HepG2 (cell line): ENCODE data around the gene NID1. TPM values are rescaled to one million over a fixed set of nuclear protein-coding genes. Genes with fewer than 3 reads are reported as not detected.
A peak's percentile ranks its signal among the peaks of the same experiment; 100 is the strongest.

Source experiments
- ISL2 ChIP-seq: sonication (generic); formaldehyde crosslinking; IDR thresholded peaks from 2 replicates; pipeline ENCODE4 v1.5.0; 2020; ENCODE audit warnings: missing genetic modification reagents
- KDM2A ChIP-seq: sonication (generic); formaldehyde crosslinking; IDR thresholded peaks from 2 replicates; pipeline ENCODE4 v1.4.0; 2020; ENCODE audit warnings: low read depth, missing genetic modification reagents, borderline replicate concordance
- MED8 ChIP-seq: sonication (generic); formaldehyde crosslinking; IDR thresholded peaks from 2 replicates; pipeline ENCODE4 v1.8.1; 2023; ENCODE audit warnings: mild to moderate bottlenecking, missing genetic modification reagents; ENCODE audit not compliant: insufficient replicate concordance
- ZNF329 ChIP-seq: sonication (generic); formaldehyde crosslinking; IDR thresholded peaks from 2 replicates; pipeline ENCODE4 v1.9.0; 2021; ENCODE audit warnings: low read depth, mild to moderate bottlenecking, missing genetic modification reagents
- ZNF350 ChIP-seq: sonication (generic); formaldehyde crosslinking; IDR thresholded peaks from 2 replicates; pipeline ENCODE4 v1.4.0; 2020; ENCODE audit warnings: mild to moderate bottlenecking, low read depth, missing genetic modification reagents, borderline replicate concordance
- ZNF7 ChIP-seq: IDR thresholded peaks from 2 replicates; pipeline ENCODE4 v1.6.1; 2016; ENCODE audit warnings: missing biosample characterization, missing genetic modification reagents
- polyA plus RNA-seq, 8 experiments: library from polyadenylated mRNA; depleted of rRNA in 3 of 8; stranded (reverse) in 7 of 8; unstranded in 1 of 8; fragments of >200 nt; fragmentation: Illumina TruSeq in 4 of 8; extraction: Trizol in 4 of 8; gene quantifications; 2 replicates each; pipeline versions ENCODE4 v1.2.1 to v1.2.3, GENCODE V29; 2011 to 2016; ENCODE audit warnings: low read depth in 4 of 8, missing spikeins in 1 of 8, mixed read lengths in 1 of 8; ENCODE audit not compliant: insufficient read depth in 1 of 8
- total RNA-seq, 5 experiments: library from RNA; depleted of rRNA; stranded (reverse); fragments of >200 nt; fragmentation: Illumina TruSeq; extraction: Trizol; gene quantifications; 2 replicates each; pipeline ENCODE4 v1.2.3, GENCODE V29; 2016; ENCODE audit warnings: low read depth in 1 of 5
- TF ChIP-seq, protein P1 (sequence below): sonication (generic); formaldehyde crosslinking; IDR thresholded peaks from 2 replicates; pipeline ENCODE4 v1.5.0; 2020; ENCODE audit warnings: mild to moderate bottlenecking, missing genetic modification reagents, borderline replicate concordance
- TF ChIP-seq, protein P2 (sequence below): sonication (generic); formaldehyde crosslinking; IDR thresholded peaks from 2 replicates; pipeline ENCODE4 v1.4.0; 2020; ENCODE audit warnings: missing genetic modification reagents
- TF ChIP-seq, protein P3 (sequence below): sonication (generic); formaldehyde crosslinking; IDR thresholded peaks from 2 replicates; pipeline ENCODE4 v1.4.0; 2020; ENCODE audit warnings: mild to moderate bottlenecking, missing genetic modification reagents
- TF ChIP-seq, protein P4 (sequence below): sonication (generic); formaldehyde crosslinking; conservative IDR thresholded peaks from 2 replicates; pipeline ENCODE4 v1.4.0; 2020; ENCODE audit warnings: mild to moderate bottlenecking, missing genetic modification reagents, moderate library complexity

Gene NID1
- total and polyA plus RNA-seq, 2 of the 13 experiments (the other 11 are each of a cell fraction or from before 2014, with no cell fraction given), result 50.2 to 56.1 TPM

DNA sequence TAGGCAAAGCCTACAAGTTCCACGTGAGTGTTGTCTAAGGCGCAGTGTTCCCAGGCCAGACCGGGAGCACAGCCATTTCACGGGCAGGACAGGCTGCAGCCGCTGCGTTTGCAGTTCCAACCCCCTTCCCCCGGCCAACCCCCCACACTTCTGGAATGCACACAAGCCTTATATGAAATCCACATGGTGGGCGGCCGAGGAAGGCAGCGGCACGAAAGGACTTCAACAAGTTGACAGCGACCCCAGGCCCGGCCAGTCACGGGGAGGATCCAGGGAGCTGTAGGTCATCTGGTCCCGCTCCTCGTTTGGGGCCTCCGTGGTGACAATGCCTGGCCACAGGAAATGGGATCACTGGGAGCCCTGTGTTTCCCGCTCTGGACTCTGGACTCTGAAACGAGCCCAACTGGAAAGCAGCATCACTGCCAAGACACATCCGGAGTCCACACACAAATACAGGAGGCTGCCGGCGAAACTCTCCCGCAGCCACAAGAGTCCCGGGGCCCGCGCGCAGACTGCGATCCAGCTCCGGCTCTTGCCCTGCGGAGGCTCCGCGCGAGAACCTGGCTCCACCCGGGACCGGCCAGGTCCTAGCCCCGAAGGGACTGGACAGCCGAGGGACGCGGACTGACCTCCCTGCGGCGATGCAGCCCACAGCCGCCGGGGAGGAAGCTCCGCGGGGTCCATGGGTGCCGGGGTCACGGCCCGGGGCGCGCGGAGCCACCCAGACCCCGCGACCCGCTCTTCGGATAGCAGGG lies 794 bp downstream of the NID1 start (continued):
- TF ChIP-seq, protein P1, sequence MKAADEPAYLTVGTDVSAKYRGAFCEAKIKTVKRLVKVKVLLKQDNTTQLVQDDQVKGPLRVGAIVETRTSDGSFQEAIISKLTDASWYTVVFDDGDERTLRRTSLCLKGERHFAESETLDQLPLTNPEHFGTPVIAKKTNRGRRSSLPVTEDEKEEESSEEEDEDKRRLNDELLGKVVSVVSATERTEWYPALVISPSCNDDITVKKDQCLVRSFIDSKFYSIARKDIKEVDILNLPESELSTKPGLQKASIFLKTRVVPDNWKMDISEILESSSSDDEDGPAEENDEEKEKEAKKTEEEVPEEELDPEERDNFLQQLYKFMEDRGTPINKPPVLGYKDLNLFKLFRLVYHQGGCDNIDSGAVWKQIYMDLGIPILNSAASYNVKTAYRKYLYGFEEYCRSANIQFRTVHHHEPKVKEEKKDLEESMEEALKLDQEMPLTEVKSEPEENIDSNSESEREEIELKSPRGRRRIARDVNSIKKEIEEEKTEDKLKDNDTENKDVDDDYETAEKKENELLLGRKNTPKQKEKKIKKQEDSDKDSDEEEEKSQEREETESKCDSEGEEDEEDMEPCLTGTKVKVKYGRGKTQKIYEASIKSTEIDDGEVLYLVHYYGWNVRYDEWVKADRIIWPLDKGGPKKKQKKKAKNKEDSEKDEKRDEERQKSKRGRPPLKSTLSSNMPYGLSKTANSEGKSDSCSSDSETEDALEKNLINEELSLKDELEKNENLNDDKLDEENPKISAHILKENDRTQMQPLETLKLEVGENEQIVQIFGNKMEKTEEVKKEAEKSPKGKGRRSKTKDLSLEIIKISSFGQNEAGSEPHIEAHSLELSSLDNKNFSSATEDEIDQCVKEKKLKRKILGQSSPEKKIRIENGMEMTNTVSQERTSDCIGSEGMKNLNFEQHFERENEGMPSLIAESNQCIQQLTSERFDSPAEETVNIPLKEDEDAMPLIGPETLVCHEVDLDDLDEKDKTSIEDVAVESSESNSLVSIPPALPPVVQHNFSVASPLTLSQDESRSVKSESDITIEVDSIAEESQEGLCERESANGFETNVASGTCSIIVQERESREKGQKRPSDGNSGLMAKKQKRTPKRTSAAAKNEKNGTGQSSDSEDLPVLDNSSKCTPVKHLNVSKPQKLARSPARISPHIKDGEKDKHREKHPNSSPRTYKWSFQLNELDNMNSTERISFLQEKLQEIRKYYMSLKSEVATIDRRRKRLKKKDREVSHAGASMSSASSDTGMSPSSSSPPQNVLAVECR (CRISPR knock-in tag), result peak; percentile 88
- TF ChIP-seq, protein P2, sequence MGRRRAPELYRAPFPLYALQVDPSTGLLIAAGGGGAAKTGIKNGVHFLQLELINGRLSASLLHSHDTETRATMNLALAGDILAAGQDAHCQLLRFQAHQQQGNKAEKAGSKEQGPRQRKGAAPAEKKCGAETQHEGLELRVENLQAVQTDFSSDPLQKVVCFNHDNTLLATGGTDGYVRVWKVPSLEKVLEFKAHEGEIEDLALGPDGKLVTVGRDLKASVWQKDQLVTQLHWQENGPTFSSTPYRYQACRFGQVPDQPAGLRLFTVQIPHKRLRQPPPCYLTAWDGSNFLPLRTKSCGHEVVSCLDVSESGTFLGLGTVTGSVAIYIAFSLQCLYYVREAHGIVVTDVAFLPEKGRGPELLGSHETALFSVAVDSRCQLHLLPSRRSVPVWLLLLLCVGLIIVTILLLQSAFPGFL (CRISPR knock-in tag), result no peak
- TF ChIP-seq ZNF329 (CRISPR knock-in tag) (peak; percentile 55; the same call in 1 of the 2 replicates), ZNF350 (peak; percentile 86), KDM2A (CRISPR knock-in tag) (peak; percentile 85), ISL2 (CRISPR knock-in tag) (peak; percentile 72; the same call in 1 of the 2 replicates), ZNF7 (CRISPR knock-in tag) (no peak), MED8 (CRISPR knock-in tag) (peak; percentile 30)
- TF ChIP-seq, protein P3, sequence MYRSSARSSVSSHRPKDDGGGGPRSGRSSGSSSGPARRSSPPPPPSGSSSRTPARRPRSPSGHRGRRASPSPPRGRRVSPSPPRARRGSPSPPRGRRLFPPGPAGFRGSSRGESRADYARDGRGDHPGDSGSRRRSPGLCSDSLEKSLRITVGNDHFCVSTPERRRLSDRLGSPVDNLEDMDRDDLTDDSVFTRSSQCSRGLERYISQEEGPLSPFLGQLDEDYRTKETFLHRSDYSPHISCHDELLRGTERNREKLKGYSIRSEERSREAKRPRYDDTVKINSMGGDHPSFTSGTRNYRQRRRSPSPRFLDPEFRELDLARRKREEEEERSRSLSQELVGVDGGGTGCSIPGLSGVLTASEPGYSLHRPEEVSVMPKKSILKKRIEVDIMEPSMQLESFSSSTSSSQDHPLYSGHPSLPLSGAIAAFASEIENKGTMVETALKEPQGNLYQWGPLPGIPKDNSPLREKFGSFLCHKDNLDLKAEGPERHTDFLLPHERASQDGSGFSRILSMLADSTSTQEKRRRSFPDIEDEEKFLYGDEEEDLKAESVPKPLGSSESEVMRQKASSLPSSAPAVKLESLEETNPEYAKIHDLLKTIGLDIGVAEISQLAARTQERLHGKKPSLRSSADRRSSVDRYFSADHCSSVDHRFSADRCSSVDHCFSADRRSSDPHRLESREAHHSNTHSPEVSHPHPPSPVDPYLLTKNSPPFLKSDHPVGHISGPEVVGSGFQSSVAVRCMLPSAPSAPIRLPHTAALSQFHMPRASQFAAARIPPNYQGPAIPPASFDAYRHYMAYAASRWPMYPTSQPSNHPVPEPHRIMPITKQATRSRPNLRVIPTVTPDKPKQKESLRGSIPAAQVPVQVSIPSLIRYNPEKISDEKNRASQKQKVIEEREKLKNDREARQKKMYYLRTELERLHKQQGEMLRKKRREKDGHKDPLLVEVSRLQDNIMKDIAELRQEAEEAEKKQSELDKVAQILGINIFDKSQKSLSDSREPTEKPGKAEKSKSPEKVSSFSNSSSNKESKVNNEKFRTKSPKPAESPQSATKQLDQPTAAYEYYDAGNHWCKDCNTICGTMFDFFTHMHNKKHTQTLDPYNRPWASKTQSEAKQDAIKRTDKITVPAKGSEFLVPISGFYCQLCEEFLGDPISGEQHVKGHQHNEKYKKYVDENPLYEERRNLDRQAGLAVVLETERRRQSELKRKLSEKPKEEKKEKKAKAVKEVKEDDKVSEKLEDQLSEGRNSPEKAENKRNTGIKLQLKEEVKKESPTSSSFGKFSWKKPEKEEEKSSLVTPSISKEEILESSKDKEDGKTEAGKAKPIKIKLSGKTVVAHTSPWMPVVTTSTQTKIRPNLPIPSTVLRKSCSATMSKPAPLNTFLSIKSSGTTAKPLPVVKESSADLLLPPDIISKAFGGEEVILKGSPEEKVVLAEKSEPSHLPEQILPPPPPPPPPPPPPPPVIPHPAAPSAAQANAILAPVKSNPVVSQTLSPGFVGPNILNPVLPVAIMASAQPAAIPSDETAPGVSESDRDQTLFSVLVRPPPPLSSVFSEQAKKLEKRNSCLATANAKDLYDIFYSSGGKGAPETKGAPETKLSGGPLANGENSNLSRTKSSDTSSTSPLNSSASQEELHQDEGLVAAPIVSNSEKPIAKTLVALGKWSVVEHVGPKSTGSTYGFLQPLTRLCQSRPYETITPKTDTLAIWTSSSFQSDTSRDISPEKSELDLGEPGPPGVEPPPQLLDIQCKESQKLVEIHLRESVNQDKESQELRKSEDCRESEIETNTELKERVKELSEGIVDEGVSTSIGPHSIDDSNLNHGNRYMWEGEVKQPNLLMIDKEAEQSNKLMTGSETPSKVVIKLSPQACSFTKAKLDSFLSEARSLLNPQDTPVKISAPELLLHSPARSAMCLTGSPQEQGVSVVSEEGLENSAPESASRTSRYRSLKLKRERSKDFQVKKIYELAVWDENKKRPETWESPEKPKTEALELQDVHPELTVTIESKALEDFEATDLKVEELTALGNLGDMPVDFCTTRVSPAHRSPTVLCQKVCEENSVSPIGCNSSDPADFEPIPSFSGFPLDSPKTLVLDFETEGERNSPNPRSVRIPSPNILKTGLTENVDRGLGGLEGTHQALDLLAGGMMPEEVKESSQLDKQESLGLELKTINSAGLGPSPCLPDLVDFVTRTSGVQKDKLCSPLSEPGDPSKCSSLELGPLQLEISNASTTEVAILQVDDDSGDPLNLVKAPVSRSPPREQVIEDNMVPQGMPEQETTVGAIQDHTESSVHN (CRISPR knock-in tag), result peak; percentile 63; the same call in 1 of the 2 replicates
- TF ChIP-seq, protein P4, sequence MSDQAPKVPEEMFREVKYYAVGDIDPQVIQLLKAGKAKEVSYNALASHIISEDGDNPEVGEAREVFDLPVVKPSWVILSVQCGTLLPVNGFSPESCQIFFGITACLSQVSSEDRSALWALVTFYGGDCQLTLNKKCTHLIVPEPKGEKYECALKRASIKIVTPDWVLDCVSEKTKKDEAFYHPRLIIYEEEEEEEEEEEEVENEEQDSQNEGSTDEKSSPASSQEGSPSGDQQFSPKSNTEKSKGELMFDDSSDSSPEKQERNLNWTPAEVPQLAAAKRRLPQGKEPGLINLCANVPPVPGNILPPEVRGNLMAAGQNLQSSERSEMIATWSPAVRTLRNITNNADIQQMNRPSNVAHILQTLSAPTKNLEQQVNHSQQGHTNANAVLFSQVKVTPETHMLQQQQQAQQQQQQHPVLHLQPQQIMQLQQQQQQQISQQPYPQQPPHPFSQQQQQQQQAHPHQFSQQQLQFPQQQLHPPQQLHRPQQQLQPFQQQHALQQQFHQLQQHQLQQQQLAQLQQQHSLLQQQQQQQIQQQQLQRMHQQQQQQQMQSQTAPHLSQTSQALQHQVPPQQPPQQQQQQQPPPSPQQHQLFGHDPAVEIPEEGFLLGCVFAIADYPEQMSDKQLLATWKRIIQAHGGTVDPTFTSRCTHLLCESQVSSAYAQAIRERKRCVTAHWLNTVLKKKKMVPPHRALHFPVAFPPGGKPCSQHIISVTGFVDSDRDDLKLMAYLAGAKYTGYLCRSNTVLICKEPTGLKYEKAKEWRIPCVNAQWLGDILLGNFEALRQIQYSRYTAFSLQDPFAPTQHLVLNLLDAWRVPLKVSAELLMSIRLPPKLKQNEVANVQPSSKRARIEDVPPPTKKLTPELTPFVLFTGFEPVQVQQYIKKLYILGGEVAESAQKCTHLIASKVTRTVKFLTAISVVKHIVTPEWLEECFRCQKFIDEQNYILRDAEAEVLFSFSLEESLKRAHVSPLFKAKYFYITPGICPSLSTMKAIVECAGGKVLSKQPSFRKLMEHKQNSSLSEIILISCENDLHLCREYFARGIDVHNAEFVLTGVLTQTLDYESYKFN (CRISPR knock-in tag), result peak; percentile 91
